Stimulated activated naive CD4-positive, alpha-beta T cell treated with Interleukin-2 at 50 U/mL for 16 hours (primary cell): ENCODE results near the gene CISTR.
A peak's percentile ranks its signal among the peaks of the same experiment; 100 is the strongest.
"Not testable (repeated sequence)": the region's sequence is repeated elsewhere in the genome, so short reads cannot be mapped to it uniquely, and the experiment has no call there.

Source experiments
- DNase-seq: peaks from one replicate; lab custom pipeline; 2025; lab: John Stamatoyannopoulos, UW

CISTR gene

GRCh38 chr12:53718567-53718966, 33.2 kb downstream of the CISTR start:
- DNase-seq: not testable (repeated sequence)

GRCh38 chr12:53717319-53717718, 34.5 kb downstream of the CISTR start:
- no peak for DNase-seq

GRCh38 chr12:53714004-53714403, 37.8 kb downstream of the CISTR start:
- no peak for DNase-seq

GRCh38 chr12:53713516-53713915, 38.3 kb downstream of the CISTR start:
- no peak for DNase-seq

GRCh38 chr12:53712059-53712643, 39.6 kb downstream of the CISTR start:
- no peak for DNase-seq

- DNase-seq: no peak
Observed at GRCh38 chr12:53710091-53710490, 41.7 kb downstream of the CISTR start.

- no peak for DNase-seq
Observed at GRCh38 chr12:53709671-53710070, 42.1 kb downstream of the CISTR start.

GRCh38 chr12:53706080-53706479, 45.7 kb downstream of the CISTR start:
- no peak for DNase-seq

GRCh38 chr12:53703756-53704155, 48.0 kb downstream of the CISTR start:
- no peak for DNase-seq

- peak; percentile 65 for DNase-seq
Observed at GRCh38 chr12:53701518-53702264, 50.1 kb downstream of the CISTR start.

GRCh38 chr12:53700567-53700966, 51.2 kb downstream of the CISTR start:
- no peak for DNase-seq

- DNase-seq: no peak
Observed at GRCh38 chr12:53699678-53700025, 52.1 kb downstream of the CISTR start.

- DNase-seq: no peak
Observed at GRCh38 chr12:53698948-53699677, 52.7 kb downstream of the CISTR start.

- no peak for DNase-seq
Observed at GRCh38 chr12:53696655-53697331, 55.0 kb downstream of the CISTR start.
